ENCODE results near the gene CYYR1. TPM values are rescaled to one million over a fixed set of nuclear protein-coding genes. Genes with fewer than 3 reads are reported as not detected.

The CYYR1 gene
- polyA plus RNA-seq, 1 experiment: not detected

GRCh38 chr21:26422138-26422537 is 150.9 kb downstream of the CYYR1 start:
- TF ChIP-seq CTCF (IDR thresholded peaks at IDR 0.05; ENCODE audit: low read depth, low read length): no peak
- ChIA-PET CTCF (no interaction called here), POLR2A (no interaction called here)
- no peak for DNase-seq (ENCODE audit: low read depth, low spot score)
- no peaks in the 10 kb centered on the region for H3K27me3 ChIP-seq (ENCODE audit: control insufficient read depth, insufficient read depth, low read length)
- H3K27ac ChIP-seq (ENCODE audit: low read depth, low read length): no peak overlapping the region
- no peak overlapping the region for H3K4me3 ChIP-seq (ENCODE audit: low read depth, low read length)
- no peaks in the 10 kb centered on the region for H3K9me3 ChIP-seq (ENCODE audit: control insufficient read depth, insufficient read depth, low read length)

GRCh38 chr21:26421724-26422123 is 151.4 kb downstream of the CYYR1 start:
- no peaks in the 10 kb centered on the region for H3K9me3 ChIP-seq (ENCODE audit: control insufficient read depth, insufficient read depth, low read length)
- H3K27ac ChIP-seq (ENCODE audit: low read depth, low read length): no peak overlapping the region
- CTCF ChIA-PET: no interaction called here
- H3K4me3 ChIP-seq (ENCODE audit: low read depth, low read length): no peak overlapping the region
- POLR2A ChIA-PET: no interaction called here
- no peak for DNase-seq (ENCODE audit: low read depth, low spot score)
- no peak for TF ChIP-seq CTCF (IDR thresholded peaks at IDR 0.05; ENCODE audit: low read depth, low read length)
- no peaks in the 10 kb centered on the region for H3K27me3 ChIP-seq (ENCODE audit: control insufficient read depth, insufficient read depth, low read length)
